ENCODE results near the gene SRRM4. TPM values are rescaled to one million over a fixed set of nuclear protein-coding genes. Genes with fewer than 3 reads are reported as not detected.

Gene SRRM4
- total RNA-seq, 4 donors from 2014 or later, result 0.10 to 0.27 TPM; not detected in 2

GRCh38 chr12:119060847-119061796, 79.8 kb downstream of the SRRM4 start:
- DNase-seq, result peak; percentile 67 to 85
- intact Hi-C loops (cut with DNase I), result no loop called here
- Histone ChIP-seq H3K27ac (no peak overlapping the region), H3K4me3 (replicated peaks in 1 of 3) (no peak overlapping the region), H3K36me3 (no peaks in the 10 kb centered on the region), H3K9me3 (no peaks in the 10 kb centered on the region), H3K27me3 (no peaks in the 10 kb centered on the region), H3K4me1 (no peaks in the 10 kb centered on the region)
- WGBS, 2 donors, result 22 to 24% methylated on average over 16 of the region's 16 CpGs
- TF ChIP-seq CTCF (IDR thresholded peaks at IDR 0.05) (no peak), POLR2A (IDR thresholded peaks at IDR 0.05) (no peak)

GRCh38 chr12:119068129-119068856, 87.0 kb downstream of the SRRM4 start:
- intact Hi-C loops (cut with DNase I), result no loop called here
- H3K4me1 ChIP-seq, result no peaks in the 10 kb centered on the region
- no peaks in the 10 kb centered on the region for H3K9me3 ChIP-seq
- H3K36me3 ChIP-seq, result no peaks in the 10 kb centered on the region
- DNase-seq, result no peak
- no peak overlapping the region for H3K27ac ChIP-seq
- no peak for TF ChIP-seq POLR2A (IDR thresholded peaks at IDR 0.05)
- no peak for TF ChIP-seq CTCF (IDR thresholded peaks at IDR 0.05)
- no peak overlapping the region for H3K4me3 ChIP-seq (replicated peaks in 1 of 3)
- 48 to 49% methylated on average over 9 of the region's 9 CpGs for WGBS, 2 donors
- no peaks in the 10 kb centered on the region for H3K27me3 ChIP-seq

- intact Hi-C loops (cut with DNase I), result no loop called here
- H3K36me3 ChIP-seq, result no peaks in the 10 kb centered on the region
- DNase-seq, result no peak
- H3K9me3 ChIP-seq, result no peaks in the 10 kb centered on the region
- 21 to 24% methylated on average over 8 of the region's 8 CpGs for WGBS, 2 donors
- no peak for TF ChIP-seq CTCF (IDR thresholded peaks at IDR 0.05)
- no peak for TF ChIP-seq POLR2A (IDR thresholded peaks at IDR 0.05)
- H3K27me3 ChIP-seq, result no peaks in the 10 kb centered on the region
- no peak overlapping the region for H3K27ac ChIP-seq
- no peak overlapping the region for H3K4me3 ChIP-seq (replicated peaks in 1 of 3)
- H3K4me1 ChIP-seq, result no peaks in the 10 kb centered on the region
Observed at GRCh38 chr12:119069147-119069642, 87.9 kb downstream of the SRRM4 start.

GRCh38 chr12:119071176-119071575, 89.8 kb downstream of the SRRM4 start:
- intact Hi-C loops (cut with DNase I), result no loop called here
- Histone ChIP-seq H3K27me3 (no peaks in the 10 kb centered on the region), H3K36me3 (no peaks in the 10 kb centered on the region), H3K27ac (no peak overlapping the region), H3K9me3 (no peaks in the 10 kb centered on the region), H3K4me1 (no peaks in the 10 kb centered on the region), H3K4me3 (replicated peaks in 1 of 3) (no peak overlapping the region)
- no peak for TF ChIP-seq POLR2A (IDR thresholded peaks at IDR 0.05)
- TF ChIP-seq CTCF (IDR thresholded peaks at IDR 0.05), result no peak
- DNase-seq, result no peak
- 82 to 85% methylated on average over 6 of the region's 6 CpGs for WGBS, 2 donors

Measured in thyroid gland (tissue), 4 donors.